HepG2 (cell line): ENCODE measurements around the gene SFPQ. TPM values are rescaled to one million over a fixed set of nuclear protein-coding genes. Genes with fewer than 3 reads are reported as not detected.
A peak's percentile ranks its signal among the peaks of the same experiment; 100 is the strongest.

Experiments
- ARID2 ChIP-seq: sonication (generic); formaldehyde crosslinking; IDR thresholded peaks from 2 replicates; pipeline ENCODE4 v1.8.1; 2022; ENCODE audit warnings: mild to moderate bottlenecking, missing genetic modification reagents, borderline replicate concordance
- HNRNPLL ChIP-seq: fragments of 200-400 bp; formaldehyde crosslinking; IDR thresholded peaks from 2 replicates; pipeline ENCODE4 v1.6.1; 2017; ENCODE audit warnings: mild to moderate bottlenecking, low read depth, low read length; ENCODE audit not compliant: poor library complexity, severe bottlenecking
- MYC ChIP-seq: sonication (generic); formaldehyde crosslinking; IDR thresholded peaks from 2 replicates; pipeline ENCODE4 v1.9.0; 2021; ENCODE audit warnings: missing genetic modification reagents, borderline replicate concordance
- NFIC ChIP-seq: IDR thresholded peaks from 2 replicates; pipeline ENCODE4 v1.6.1; 2012; ENCODE audit warnings: mild to moderate bottlenecking, low read length, inconsistent platforms
- POLR2A ChIP-seq, 2 experiments: IDR thresholded peaks; 2 replicates each; pipeline ENCODE4 v1.6.1; 2011; ENCODE audit warnings: low read depth in 2 of 2, low read length in 2 of 2, mild to moderate bottlenecking in 1 of 2, moderate library complexity in 1 of 2; ENCODE audit not compliant: insufficient read depth in 1 of 2
- ZBTB42 ChIP-seq: sonication (generic); formaldehyde crosslinking; IDR thresholded peaks from 2 replicates; pipeline ENCODE4 v1.5.0; 2020; ENCODE audit warnings: mild to moderate bottlenecking, missing genetic modification reagents
- polyA plus RNA-seq, 8 experiments: library from polyadenylated mRNA; depleted of rRNA in 3 of 8; stranded (reverse) in 7 of 8; unstranded in 1 of 8; fragments of >200 nt; fragmentation: Illumina TruSeq in 4 of 8; extraction: Trizol in 4 of 8; gene quantifications; 2 replicates each; pipeline versions ENCODE4 v1.2.1 to v1.2.3, GENCODE V29; 2011 to 2016; ENCODE audit warnings: low read depth in 4 of 8, missing spikeins in 1 of 8, mixed read lengths in 1 of 8; ENCODE audit not compliant: insufficient read depth in 1 of 8
- total RNA-seq, 5 experiments: library from RNA; depleted of rRNA; stranded (reverse); fragments of >200 nt; fragmentation: Illumina TruSeq; extraction: Trizol; gene quantifications; 2 replicates each; pipeline ENCODE4 v1.2.3, GENCODE V29; 2016; ENCODE audit warnings: low read depth in 1 of 5
- TF ChIP-seq, protein P1 (sequence below): sonication (generic); formaldehyde crosslinking; IDR thresholded peaks from one replicate; pipeline ENCODE4 v1.5.1; 2020; ENCODE audit warnings: mild to moderate bottlenecking, missing genetic modification reagents; ENCODE audit errors: not compliant biosample characterization

Gene SFPQ
- total and polyA plus RNA-seq, 2 of the 13 experiments (the other 11 are each of a cell fraction or from before 2014, with no cell fraction given), result 101 to 292 TPM

DNA sequence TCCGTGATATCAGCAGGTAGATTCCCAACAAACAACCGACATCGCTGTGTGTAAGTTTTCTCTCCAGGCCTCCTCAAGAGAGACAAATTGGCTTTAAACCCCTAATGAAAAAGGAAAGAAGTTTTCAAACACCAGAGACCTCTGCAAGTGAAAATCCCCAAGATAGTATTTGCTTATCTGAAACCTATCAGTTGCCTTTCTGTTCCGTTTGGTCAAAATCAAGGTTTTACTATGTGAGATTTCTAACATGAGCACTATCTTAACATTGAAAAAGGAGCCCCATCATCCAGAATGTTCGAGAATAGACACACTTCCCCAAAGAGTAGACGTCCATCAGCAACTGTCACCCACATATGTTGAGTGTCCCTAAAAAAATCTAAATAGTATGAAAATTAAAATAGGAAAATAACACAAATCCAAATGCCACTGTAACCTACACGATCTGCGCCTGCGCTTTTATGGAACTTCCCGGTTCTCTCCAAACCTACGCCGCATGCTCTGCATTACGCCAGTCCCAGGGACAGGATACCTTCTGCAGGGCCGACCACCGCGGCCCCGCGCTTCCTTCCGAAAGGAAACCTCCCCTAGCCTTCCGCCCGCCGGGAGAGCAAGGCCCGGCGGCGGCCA is 1.4 kb downstream of the SFPQ start (continued):
- TF ChIP-seq, protein P1, sequence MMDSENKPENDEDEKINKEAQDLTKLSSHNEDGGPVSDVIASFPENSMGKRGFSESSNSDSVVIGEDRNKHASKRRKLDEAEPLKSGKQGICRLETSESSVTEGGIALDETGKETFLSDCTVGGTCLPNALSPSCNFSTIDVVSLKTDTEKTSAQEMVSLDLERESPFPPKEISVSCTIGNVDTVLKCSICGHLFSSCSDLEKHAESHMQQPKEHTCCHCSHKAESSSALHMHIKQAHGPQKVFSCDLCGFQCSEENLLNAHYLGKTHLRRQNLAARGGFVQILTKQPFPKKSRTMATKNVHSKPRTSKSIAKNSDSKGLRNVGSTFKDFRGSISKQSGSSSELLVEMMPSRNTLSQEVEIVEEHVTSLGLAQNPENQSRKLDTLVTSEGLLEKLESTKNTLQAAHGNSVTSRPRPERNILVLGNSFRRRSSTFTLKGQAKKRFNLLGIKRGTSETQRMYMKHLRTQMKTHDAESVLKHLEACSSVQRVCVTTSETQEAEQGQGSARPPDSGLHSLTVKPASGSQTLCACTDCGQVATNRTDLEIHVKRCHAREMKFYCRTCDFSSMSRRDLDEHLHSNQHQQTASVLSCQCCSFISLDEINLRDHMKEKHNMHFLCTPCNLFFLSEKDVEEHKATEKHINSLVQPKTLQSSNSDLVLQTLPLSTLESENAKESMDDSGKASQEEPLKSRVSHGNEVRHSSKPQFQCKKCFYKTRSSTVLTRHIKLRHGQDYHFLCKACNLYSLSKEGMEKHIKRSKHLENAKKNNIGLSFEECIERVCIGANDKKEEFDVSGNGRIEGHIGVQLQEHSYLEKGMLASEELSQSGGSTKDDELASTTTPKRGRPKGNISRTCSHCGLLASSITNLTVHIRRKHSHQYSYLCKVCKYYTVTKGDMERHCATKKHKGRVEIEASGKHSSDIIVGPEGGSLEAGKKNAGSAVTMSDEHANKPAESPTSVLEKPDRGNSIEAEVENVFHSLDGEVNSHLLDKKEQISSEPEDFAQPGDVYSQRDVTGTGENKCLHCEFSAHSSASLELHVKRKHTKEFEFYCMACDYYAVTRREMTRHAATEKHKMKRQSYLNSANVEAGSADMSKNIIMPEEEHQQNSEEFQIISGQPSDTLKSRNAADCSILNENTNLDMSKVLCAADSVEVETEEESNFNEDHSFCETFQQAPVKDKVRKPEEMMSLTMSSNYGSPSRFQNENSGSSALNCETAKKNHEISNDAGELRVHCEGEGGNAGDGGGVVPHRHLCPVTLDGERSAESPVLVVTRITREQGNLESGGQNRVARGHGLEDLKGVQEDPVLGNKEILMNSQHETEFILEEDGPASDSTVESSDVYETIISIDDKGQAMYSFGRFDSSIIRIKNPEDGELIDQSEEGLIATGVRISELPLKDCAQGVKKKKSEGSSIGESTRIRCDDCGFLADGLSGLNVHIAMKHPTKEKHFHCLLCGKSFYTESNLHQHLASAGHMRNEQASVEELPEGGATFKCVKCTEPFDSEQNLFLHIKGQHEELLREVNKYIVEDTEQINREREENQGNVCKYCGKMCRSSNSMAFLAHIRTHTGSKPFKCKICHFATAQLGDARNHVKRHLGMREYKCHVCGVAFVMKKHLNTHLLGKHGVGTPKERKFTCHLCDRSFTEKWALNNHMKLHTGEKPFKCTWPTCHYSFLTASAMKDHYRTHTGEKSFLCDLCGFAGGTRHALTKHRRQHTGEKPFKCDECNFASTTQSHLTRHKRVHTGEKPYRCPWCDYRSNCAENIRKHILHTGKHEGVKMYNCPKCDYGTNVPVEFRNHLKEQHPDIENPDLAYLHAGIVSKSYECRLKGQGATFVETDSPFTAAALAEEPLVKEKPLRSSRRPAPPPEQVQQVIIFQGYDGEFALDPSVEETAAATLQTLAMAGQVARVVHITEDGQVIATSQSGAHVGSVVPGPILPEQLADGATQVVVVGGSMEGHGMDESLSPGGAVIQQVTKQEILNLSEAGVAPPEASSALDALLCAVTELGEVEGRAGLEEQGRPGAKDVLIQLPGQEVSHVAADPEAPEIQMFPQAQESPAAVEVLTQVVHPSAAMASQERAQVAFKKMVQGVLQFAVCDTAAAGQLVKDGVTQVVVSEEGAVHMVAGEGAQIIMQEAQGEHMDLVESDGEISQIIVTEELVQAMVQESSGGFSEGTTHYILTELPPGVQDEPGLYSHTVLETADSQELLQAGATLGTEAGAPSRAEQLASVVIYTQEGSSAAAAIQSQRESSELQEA (CRISPR knock-in tag), result peak; percentile 7
- TF ChIP-seq ZBTB42 (0 out of 2 replicates have a peak, but pooled peaks have one; percentile 11), HNRNPLL (peak; percentile 42), ARID2 (CRISPR knock-in tag) (0 out of 2 replicates have a peak, but pooled peaks have one; percentile 15), POLR2A (IDR thresholded peaks at IDR 0.05; ENCODE audit: insufficient read depth in 1 of 2, low read depth in 2 of 2, low read length in 2 of 2) (peak; percentile 38 to 50; a peak in 2 of 4 replicates), MYC (CRISPR knock-in tag) (no peak), NFIC (no peak)
